ENCODE measurements around the gene TCEAL8.

Gene TCEAL8

DNA sequence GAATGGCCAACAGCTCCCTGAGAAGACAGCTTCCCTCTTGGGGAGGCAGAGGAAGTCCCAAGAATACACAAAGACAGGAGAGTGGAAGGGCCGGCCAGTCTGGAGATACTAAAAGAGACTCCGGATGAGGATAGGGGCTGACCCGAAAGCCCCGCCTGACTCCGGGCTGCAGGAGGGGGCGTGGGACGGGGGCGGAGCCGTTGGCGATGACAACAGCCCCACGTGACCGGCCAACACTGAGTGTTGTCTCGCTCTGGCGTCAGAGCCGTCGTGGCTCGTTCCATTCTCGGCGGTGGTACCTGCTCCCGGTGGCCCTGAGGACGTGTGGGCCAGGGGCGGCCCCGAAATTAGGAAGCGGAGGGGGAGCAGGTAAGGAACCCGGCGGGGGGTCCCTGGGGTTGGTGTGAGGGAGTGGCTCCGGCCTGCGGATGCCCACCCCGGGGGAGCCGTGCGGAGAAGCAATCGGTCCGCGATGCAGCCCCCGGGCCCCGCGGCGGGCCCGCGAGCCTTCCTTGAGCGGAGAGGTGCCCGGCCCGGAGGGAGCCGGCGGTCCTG lies 40.0 kb downstream of the TCEAL8 start, which contains the start of gene BEX4:
TSS of gene BEX4 (plus strand) at position 239 of the 555 bp plus-strand sequence. CDS start 1,046 bp downstream, outside the sequence.
- peak; percentile 74 for DNase-seq (ENCODE audit: low spot score)

DNA sequence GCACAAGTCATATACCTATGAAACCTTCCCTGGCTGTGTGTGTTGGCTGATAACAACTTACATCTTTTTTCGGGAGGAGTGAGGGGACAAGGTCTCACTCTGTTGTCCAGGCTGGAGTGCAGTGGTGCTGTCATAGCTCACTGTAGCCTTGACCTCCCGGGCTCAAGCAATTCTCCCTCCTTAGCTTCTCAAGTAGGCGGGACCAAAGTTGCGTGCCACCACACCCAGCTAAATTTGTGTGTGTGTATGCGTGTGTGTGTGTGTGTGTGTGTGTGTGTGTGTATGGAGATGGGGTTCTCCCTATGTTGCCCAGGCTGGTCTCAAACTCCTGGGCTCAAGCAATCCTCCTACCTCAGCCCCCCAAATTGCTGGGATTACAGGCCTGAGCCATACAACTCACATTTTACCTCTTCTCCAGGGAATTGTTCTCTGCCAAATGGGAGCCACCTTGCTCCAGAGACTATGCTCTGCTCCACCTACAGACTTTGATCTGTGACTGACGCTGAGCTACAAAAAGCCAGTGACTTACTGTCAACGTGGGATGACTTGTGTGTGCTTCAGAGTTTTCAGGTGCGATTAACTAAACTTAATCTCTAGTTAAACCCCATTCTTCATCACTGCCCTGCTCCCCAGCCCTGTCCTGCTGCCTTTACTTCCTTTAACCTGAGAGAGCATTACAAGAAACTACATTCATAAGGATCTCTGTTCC lies 42.1 kb downstream of the TCEAL8 start:
- no peak for DNase-seq (ENCODE audit: low spot score)

DNA sequence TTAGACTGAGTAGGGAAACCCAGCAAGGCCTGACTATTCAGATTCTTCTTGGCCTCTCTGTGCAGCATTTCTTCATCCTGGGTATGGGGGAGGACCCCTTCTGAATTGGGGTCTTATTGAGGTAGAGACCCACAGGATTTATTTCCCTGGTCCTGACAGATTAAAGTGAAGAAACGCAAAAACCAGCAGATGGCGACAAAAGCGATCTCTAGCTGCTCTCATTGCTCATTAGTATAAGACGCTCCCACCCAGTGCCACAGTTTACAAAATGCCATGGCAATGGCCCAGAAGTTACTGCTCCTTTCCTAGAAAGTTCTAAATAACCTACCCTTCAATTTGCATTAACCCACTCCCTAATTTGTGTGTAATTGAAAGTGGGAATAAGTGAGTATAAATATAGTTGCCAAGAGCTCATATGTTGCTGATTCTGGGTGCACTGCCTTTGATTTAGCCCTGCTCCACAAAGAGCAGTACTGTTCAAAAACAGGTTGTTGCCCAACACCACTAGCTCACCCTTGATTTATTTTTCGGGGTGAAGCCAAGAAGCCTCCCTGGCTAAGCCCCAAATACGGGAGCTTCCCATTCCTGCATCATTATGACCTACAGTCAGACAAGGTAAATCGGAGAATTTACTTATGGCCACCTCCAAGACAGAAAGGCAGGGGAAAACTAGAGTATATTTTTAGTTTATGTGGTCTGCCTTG lies 43.8 kb downstream of the TCEAL8 start:
- DNase-seq (ENCODE audit: low spot score) = peak; percentile 48

DNA sequence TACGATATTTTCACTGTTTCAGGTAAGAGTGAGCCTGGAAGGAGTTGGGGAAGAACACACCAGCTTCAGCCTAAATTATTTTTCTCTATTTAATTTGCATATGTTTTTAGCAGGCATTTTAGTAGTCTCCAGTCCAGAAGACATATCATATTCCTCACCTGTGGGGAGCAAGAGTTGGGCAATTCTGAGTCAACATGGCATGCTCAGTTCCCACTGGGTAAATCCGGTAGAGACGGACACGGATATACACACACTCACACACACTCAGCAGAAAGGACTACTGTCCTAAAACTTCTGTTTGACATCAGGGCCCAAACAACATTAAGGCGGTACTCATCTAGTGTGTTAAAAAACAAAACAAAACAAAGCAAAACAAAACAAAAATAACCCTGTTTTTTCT lies 44.9 kb downstream of the TCEAL8 start:
- DNase-seq (ENCODE audit: low spot score) = no peak

All from CD4-positive, alpha-beta T cell treated with Interleukin-15 for 4 hours (primary cell).